Loucy (cell line): ENCODE data around the gene SMIM15.
A peak's percentile ranks its signal among the peaks of the same experiment; 100 is the strongest.

Experiments used
- H2AFZ ChIP-seq: fragments of 200-600 bp; sonication (generic); 2 replicates; pipeline ENCODE4 v1.6.0; 2016; ENCODE audit warnings: antibody characterized with exemption, mild to moderate bottlenecking, low read length, moderate library complexity
- H3F3A ChIP-seq: fragments of 200-600 bp; 2 replicates; pipeline ENCODE4 v1.6.0; 2016; ENCODE audit warnings: antibody characterized with exemption, low read depth, mild to moderate bottlenecking
- H3K27me3 ChIP-seq: fragments of 200-600 bp; sonication (generic); 2 replicates; pipeline ENCODE4 v1.6.1; 2014; ENCODE audit warnings: low read length, mild to moderate bottlenecking; ENCODE audit not compliant: insufficient read depth, poor library complexity, severe bottlenecking
- H3K36me3 ChIP-seq: fragments of 200-600 bp; sonication (generic); 2 replicates; pipeline ENCODE4 v1.6.1; 2016; ENCODE audit warnings: low read length; ENCODE audit not compliant: insufficient read depth
- H3K4me1 ChIP-seq: fragments of 200-600 bp; sonication (generic); 2 replicates; pipeline ENCODE4 v1.5.1; 2014; ENCODE audit warnings: low read length, mild to moderate bottlenecking; ENCODE audit not compliant: insufficient read depth, poor library complexity, severe bottlenecking
- H3K4me2 ChIP-seq: fragments of 200-600 bp; sonication (generic); 2 replicates; pipeline ENCODE4 v1.6.0; 2014; ENCODE audit warnings: antibody characterized with exemption, low read length, low read depth, mild to moderate bottlenecking; ENCODE audit not compliant: poor library complexity, severe bottlenecking
- H3K4me3 ChIP-seq: fragments of 200-600 bp; sonication (generic); 2 replicates; pipeline ENCODE4 v1.5.1; 2014; ENCODE audit warnings: low read length, mild to moderate bottlenecking, mixed read lengths; ENCODE audit not compliant: poor library complexity, severe bottlenecking
- H3K79me2 ChIP-seq: fragments of 200-600 bp; sonication (generic); 2 replicates; pipeline ENCODE4 v1.6.1; 2014; ENCODE audit warnings: low read length; ENCODE audit not compliant: insufficient read depth
- H3K9ac ChIP-seq: fragments of 200-600 bp; sonication (generic); 2 replicates; pipeline ENCODE4 v1.6.0; 2014; ENCODE audit warnings: mild to moderate bottlenecking, low read depth, low read length, moderate library complexity; ENCODE audit not compliant: poor library complexity, severe bottlenecking
- H3K9me2 ChIP-seq: fragments of 200-600 bp; sonication (generic); replicated peaks from 2 replicates; pipeline ENCODE4 v1.6.1; 2016; ENCODE audit warnings: low read depth, low read length, mixed read lengths
- H3K9me3 ChIP-seq: fragments of 200-600 bp; sonication (generic); 2 replicates; pipeline ENCODE4 v1.6.1; 2014; ENCODE audit warnings: mild to moderate bottlenecking, antibody characterized with exemption, low read length, low read depth; ENCODE audit not compliant: insufficient read depth
- H4K20me1 ChIP-seq: fragments of 200-600 bp; sonication (generic); 2 replicates; pipeline ENCODE4 v1.6.0; 2014; ENCODE audit warnings: antibody characterized with exemption, low read length, mild to moderate bottlenecking; ENCODE audit not compliant: insufficient read depth, poor library complexity, severe bottlenecking
- EZH2phosphoT487 ChIP-seq: fragments of 200-600 bp; IDR thresholded peaks from 2 replicates; pipeline ENCODE4 v1.6.1; 2018; ENCODE audit warnings: antibody characterized with exemption, mild to moderate bottlenecking, moderate library complexity, borderline replicate concordance
- TF ChIP-seq, protein P1 (sequence below): fragments of 200-600 bp; sonication (generic); conservative IDR thresholded peaks from 2 replicates; pipeline ENCODE4 v1.5.1; 2014; ENCODE audit warnings: mild to moderate bottlenecking, antibody characterized with exemption, low read length

SMIM15 gene

DNA sequence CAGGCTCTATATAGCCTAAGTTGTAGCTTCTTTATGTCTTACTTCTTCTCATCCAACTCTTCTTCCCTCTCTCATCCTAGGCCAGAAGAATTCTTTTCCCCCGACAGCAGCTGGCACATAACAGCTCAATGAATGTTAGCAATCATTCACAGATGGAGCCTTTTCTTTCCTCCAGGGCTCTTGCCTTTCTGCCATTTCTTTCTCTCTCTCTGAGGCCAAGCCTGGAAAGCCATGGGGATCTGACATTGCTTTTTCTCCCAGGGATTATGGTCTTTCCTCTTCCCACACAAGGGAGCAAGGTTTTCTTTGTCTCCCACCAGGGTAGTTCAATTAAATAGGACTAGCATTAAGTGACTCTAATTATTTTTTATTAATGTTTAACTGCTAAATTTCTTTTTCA, 20.5 kb downstream of the SMIM15 start:
- H3K4me3 ChIP-seq: no peak overlapping the region
- no peaks in the 10 kb centered on the region for H3K9me2 ChIP-seq
- H3K36me3 ChIP-seq: no peaks in the 10 kb centered on the region
- TF ChIP-seq, protein P1, sequence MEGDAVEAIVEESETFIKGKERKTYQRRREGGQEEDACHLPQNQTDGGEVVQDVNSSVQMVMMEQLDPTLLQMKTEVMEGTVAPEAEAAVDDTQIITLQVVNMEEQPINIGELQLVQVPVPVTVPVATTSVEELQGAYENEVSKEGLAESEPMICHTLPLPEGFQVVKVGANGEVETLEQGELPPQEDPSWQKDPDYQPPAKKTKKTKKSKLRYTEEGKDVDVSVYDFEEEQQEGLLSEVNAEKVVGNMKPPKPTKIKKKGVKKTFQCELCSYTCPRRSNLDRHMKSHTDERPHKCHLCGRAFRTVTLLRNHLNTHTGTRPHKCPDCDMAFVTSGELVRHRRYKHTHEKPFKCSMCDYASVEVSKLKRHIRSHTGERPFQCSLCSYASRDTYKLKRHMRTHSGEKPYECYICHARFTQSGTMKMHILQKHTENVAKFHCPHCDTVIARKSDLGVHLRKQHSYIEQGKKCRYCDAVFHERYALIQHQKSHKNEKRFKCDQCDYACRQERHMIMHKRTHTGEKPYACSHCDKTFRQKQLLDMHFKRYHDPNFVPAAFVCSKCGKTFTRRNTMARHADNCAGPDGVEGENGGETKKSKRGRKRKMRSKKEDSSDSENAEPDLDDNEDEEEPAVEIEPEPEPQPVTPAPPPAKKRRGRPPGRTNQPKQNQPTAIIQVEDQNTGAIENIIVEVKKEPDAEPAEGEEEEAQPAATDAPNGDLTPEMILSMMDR: no peak
- no peak for TF ChIP-seq EZH2phosphoT487
- no peaks in the 10 kb centered on the region for H3F3A ChIP-seq
- H4K20me1 ChIP-seq: no peaks in the 10 kb centered on the region
- no peaks in the 10 kb centered on the region for H3K9me3 ChIP-seq
- H3K4me2 ChIP-seq: no peak overlapping the region
- H3K4me1 ChIP-seq: no peaks in the 10 kb centered on the region
- no peak overlapping the region for H2AFZ ChIP-seq
- no peaks in the 10 kb centered on the region for H3K79me2 ChIP-seq
- H3K27me3 ChIP-seq: no peaks in the 10 kb centered on the region
- no peak overlapping the region for H3K9ac ChIP-seq

DNA sequence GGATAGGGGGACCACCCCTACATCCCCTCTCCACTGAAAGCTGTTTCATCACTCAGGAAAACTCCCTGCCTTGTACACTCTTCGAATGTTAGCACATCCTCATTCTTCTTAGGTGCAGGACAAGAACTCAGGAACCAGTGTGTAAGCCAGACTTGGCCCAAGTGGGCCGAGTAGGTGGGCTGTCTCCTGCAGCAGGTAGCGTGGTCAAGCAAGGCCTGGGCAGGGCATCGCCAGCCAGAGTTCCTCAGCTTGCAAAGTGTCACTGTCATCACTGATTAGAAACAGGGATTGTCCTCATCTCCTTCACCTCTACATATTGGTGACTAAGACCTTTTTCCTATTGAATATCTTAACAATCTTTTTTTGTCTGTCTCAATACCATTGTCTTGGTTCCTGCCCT, 22.3 kb downstream of the SMIM15 start:
- no peaks in the 10 kb centered on the region for H3K4me1 ChIP-seq
- TF ChIP-seq, protein P1: no peak
- H3K4me3 ChIP-seq: no peak overlapping the region
- no peak overlapping the region for H3K4me2 ChIP-seq
- H2AFZ ChIP-seq: no peak overlapping the region
- no peaks in the 10 kb centered on the region for H3K36me3 ChIP-seq
- H3F3A ChIP-seq: no peaks in the 10 kb centered on the region
- H3K9me3 ChIP-seq: no peaks in the 10 kb centered on the region
- H3K9ac ChIP-seq: no peak overlapping the region
- H3K79me2 ChIP-seq: no peaks in the 10 kb centered on the region
- no peaks in the 10 kb centered on the region for H3K9me2 ChIP-seq
- H3K27me3 ChIP-seq: no peaks in the 10 kb centered on the region
- no peaks in the 10 kb centered on the region for H4K20me1 ChIP-seq

DNA sequence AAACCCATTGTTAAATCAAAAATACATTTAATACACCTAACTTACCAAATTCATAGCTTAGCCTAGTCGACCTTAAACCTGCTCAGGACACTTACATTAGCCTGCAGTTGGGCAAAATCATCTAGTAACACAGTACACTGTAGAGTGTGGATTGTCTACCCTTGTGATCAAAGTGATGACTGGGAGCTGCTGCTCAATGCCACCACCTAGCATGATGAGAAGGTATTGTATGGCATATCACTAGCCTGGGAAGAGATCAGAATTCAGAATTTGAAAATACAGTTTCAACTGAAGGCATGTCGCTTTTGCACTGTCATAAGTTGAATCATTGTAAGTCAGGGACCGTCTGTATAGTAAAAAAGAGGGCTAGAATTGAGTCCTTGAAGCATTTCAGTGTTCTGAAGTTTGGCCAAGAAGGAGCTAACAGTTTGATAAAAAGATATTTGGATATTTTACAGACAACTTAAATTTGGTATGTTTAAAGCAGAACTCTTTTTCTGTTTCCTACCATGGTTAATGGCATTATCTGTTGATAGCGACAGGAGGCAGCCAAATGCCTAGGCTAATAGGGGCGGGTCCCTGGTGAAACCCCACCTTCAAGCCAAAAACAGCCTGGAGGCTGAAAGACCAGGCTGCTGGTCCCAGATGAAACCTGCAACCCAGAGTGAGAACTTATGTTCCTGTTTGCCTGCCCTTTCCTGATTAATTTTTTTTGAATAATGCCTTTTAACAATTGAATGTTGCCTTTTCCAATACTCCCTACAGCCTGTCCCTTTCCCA, 23.0 kb downstream of the SMIM15 start:
- H3K36me3 ChIP-seq: no peaks in the 10 kb centered on the region
- H3K9ac ChIP-seq: no peak overlapping the region
- H3K9me2 ChIP-seq: no peaks in the 10 kb centered on the region
- no peak for TF ChIP-seq EZH2phosphoT487
- TF ChIP-seq, protein P1: peak; percentile 66
- no peaks in the 10 kb centered on the region for H3K9me3 ChIP-seq
- H3K4me3 ChIP-seq: no peak overlapping the region
- H4K20me1 ChIP-seq: no peaks in the 10 kb centered on the region
- no peaks in the 10 kb centered on the region for H3K4me1 ChIP-seq
- H3F3A ChIP-seq: no peaks in the 10 kb centered on the region
- no peak overlapping the region for H3K4me2 ChIP-seq
- no peaks in the 10 kb centered on the region for H3K27me3 ChIP-seq
- no peak overlapping the region for H2AFZ ChIP-seq
- no peaks in the 10 kb centered on the region for H3K79me2 ChIP-seq
